HEK293 (cell line): Measurements from ENCODE around the gene SVOP.

Source experiments
- CTCF ChIA-PET: fragments of 350-600 bp; formaldehyde crosslinking; extraction: SDS; loops from one replicate; lab custom pipeline; 2021; ENCODE audit warnings: antibody characterized with exemption; lab: Yijun Ruan, JAX
- POLR2A ChIA-PET: fragments of 300-600 bp; formaldehyde crosslinking; extraction: SDS; loops from one replicate; lab custom pipeline; 2020; ENCODE audit warnings: antibody characterized with exemption, inconsistent platforms; lab: Yijun Ruan, JAX
- H3K27ac ChIP-seq: fragments of 200-500 bp; sonication (Bioruptor generic); 2 replicates; pipeline ENCODE4 v1.5.1; 2014; ENCODE audit warnings: low read depth, low read length, control low read depth, inconsistent platforms; ENCODE audit errors: extremely low read depth
- H3K36me3 ChIP-seq, 2 experiments: fragments of 200-500 bp in 1 of 2; sonication (Bioruptor generic) in 1 of 2; 1 replicate in 1 of 2; 2 replicates in 1 of 2; pipeline ENCODE4 v1.5.1; 2014 to 2017; ENCODE audit warnings: inconsistent platforms in 2 of 2, low read length in 2 of 2; ENCODE audit not compliant: control insufficient read depth in 2 of 2, insufficient read depth in 1 of 2
- H3K4me1 ChIP-seq: fragments of 200-500 bp; sonication (Bioruptor generic); 2 replicates; pipeline ENCODE4 v1.5.1; 2014; ENCODE audit warnings: mild to moderate bottlenecking, low read length, inconsistent platforms; ENCODE audit not compliant: control insufficient read depth, insufficient read depth
- H3K4me3 ChIP-seq: 2 replicates; pipeline ENCODE4 v1.5.1; 2011; ENCODE audit warnings: low read depth, mild to moderate bottlenecking, control low read depth, low read length, moderate library complexity
- H3K9me3 ChIP-seq: fragments of 200-500 bp; sonication (Bioruptor generic); 2 replicates; pipeline ENCODE4 v1.5.1; 2014; ENCODE audit warnings: low read depth, low read length, inconsistent platforms; ENCODE audit not compliant: control insufficient read depth, insufficient read depth
- CTCF ChIP-seq: fragments of 450-650 bp; formaldehyde crosslinking; IDR thresholded peaks from 2 replicates; pipeline ENCODE4 v1.5.1; 2016; ENCODE audit warnings: missing biosample characterization, missing genetic modification characterization
- EGR2 ChIP-seq: fragments of 450-650 bp; formaldehyde crosslinking; IDR thresholded peaks from 2 replicates; pipeline ENCODE4 v1.5.1; 2016; ENCODE audit warnings: low read depth, missing biosample characterization, missing genetic modification characterization
- HIC1 ChIP-seq: fragments of 450-650 bp; formaldehyde crosslinking; IDR thresholded peaks from 2 replicates; pipeline ENCODE4 v1.5.1; 2016; ENCODE audit warnings: missing biosample characterization, missing genetic modification characterization
- RBAK ChIP-seq: fragments of 450-650 bp; formaldehyde crosslinking; IDR thresholded peaks from 2 replicates; pipeline ENCODE4 v1.5.1; 2016; ENCODE audit warnings: missing biosample characterization, missing genetic modification characterization
- SALL2 ChIP-seq: fragments of 450-650 bp; formaldehyde crosslinking; IDR thresholded peaks from 2 replicates; pipeline ENCODE4 v1.5.0; 2017; ENCODE audit warnings: missing biosample characterization, mild to moderate bottlenecking, missing genetic modification characterization, borderline replicate concordance
- SCRT1 ChIP-seq: fragments of 450-650 bp; formaldehyde crosslinking; IDR thresholded peaks from 2 replicates; pipeline ENCODE4 v1.5.1; 2016; ENCODE audit warnings: missing biosample characterization, missing genetic modification characterization, borderline replicate concordance
- SP7 ChIP-seq: fragments of 450-650 bp; formaldehyde crosslinking; IDR thresholded peaks from 2 replicates; pipeline ENCODE4 v1.5.1; 2016; ENCODE audit warnings: missing biosample characterization, missing genetic modification characterization
- TSHZ1 ChIP-seq: fragments of 450-650 bp; formaldehyde crosslinking; IDR thresholded peaks from 2 replicates; pipeline ENCODE4 v1.5.1; 2016; ENCODE audit warnings: missing biosample characterization, missing genetic modification characterization, borderline replicate concordance
- ZBTB20 ChIP-seq: fragments of 450-650 bp; formaldehyde crosslinking; IDR thresholded peaks from 2 replicates; pipeline ENCODE4 v1.5.1; 2016; ENCODE audit warnings: missing biosample characterization, missing genetic modification characterization
- ZNF114 ChIP-seq: fragments of 450-650 bp; formaldehyde crosslinking; IDR thresholded peaks from 2 replicates; pipeline ENCODE4 v1.5.0; 2017; ENCODE audit warnings: missing biosample characterization, missing genetic modification characterization
- ZNF2 ChIP-seq: fragments of 450-650 bp; formaldehyde crosslinking; IDR thresholded peaks from 2 replicates; pipeline ENCODE4 v1.5.1; 2016; ENCODE audit warnings: missing biosample characterization, missing genetic modification characterization
- ZNF324 ChIP-seq: fragments of 450-650 bp; formaldehyde crosslinking; IDR thresholded peaks from 2 replicates; pipeline ENCODE4 v1.5.1; 2016; ENCODE audit warnings: missing biosample characterization, missing genetic modification characterization
- ZNF404 ChIP-seq: fragments of 450-650 bp; formaldehyde crosslinking; IDR thresholded peaks from 2 replicates; pipeline ENCODE4 v1.5.1; 2017; ENCODE audit warnings: missing biosample characterization, missing genetic modification characterization
- ZNF426 ChIP-seq: fragments of 450-650 bp; formaldehyde crosslinking; IDR thresholded peaks from 2 replicates; pipeline ENCODE4 v1.5.1; 2017; ENCODE audit warnings: missing biosample characterization, missing genetic modification characterization, mild to moderate bottlenecking, inconsistent platforms, moderate library complexity
- ZNF473 ChIP-seq: fragments of 450-650 bp; formaldehyde crosslinking; IDR thresholded peaks from 2 replicates; pipeline ENCODE4 v1.5.1; 2017; ENCODE audit warnings: missing biosample characterization, missing genetic modification characterization
- ZNF513 ChIP-seq: fragments of 450-650 bp; IDR thresholded peaks from 2 replicates; pipeline ENCODE4 v1.5.1; 2018; ENCODE audit warnings: missing biosample characterization, missing genetic modification characterization
- ZNF548 ChIP-seq: fragments of 450-650 bp; formaldehyde crosslinking; IDR thresholded peaks from 2 replicates; pipeline ENCODE4 v1.5.1; 2016; ENCODE audit warnings: missing biosample characterization, missing genetic modification characterization
- ZNF639 ChIP-seq: fragments of 450-650 bp; formaldehyde crosslinking; IDR thresholded peaks from 2 replicates; pipeline ENCODE4 v1.5.1; 2016; ENCODE audit warnings: missing biosample characterization, missing genetic modification characterization
- ZNF843 ChIP-seq: fragments of 450-650 bp; formaldehyde crosslinking; IDR thresholded peaks from 2 replicates; pipeline ENCODE4 v1.5.1; 2016; ENCODE audit warnings: missing biosample characterization, missing genetic modification characterization
- ZSCAN4 ChIP-seq: fragments of 450-650 bp; formaldehyde crosslinking; IDR thresholded peaks from 2 replicates; pipeline ENCODE4 v1.5.1; 2017; ENCODE audit warnings: missing biosample characterization, missing genetic modification characterization
- ZXDB ChIP-seq: fragments of 450-650 bp; formaldehyde crosslinking; IDR thresholded peaks from 2 replicates; pipeline ENCODE4 v1.5.1; 2016; ENCODE audit warnings: missing biosample characterization, missing genetic modification characterization

SVOP gene

GRCh38 chr12:108955225-108955835 is 65.5 kb downstream of the SVOP start (continued):
- TF ChIP-seq ZNF639 (tag by site-specific recombination), result no peak
- no peak for TF ChIP-seq ZBTB20 (tag by site-specific recombination)
- TF ChIP-seq ZXDB (tag by site-specific recombination), result no peak
- no peak for TF ChIP-seq RBAK (tag by site-specific recombination)
- TF ChIP-seq ZNF404 (tag by site-specific recombination), result no peak
- TF ChIP-seq EGR2 (tag by site-specific recombination), result no peak
- no peak for TF ChIP-seq ZNF548 (tag by site-specific recombination)
- TF ChIP-seq HIC1 (tag by site-specific recombination), result no peak
- TF ChIP-seq ZNF843 (tag by site-specific recombination), result no peak
- no peak for TF ChIP-seq ZNF114 (tag by site-specific recombination)
- TF ChIP-seq ZNF473 (tag by site-specific recombination), result no peak
- TF ChIP-seq SALL2, result no peak
- peak; percentile 63; the same call in 1 of the 2 replicates for TF ChIP-seq TSHZ1
- TF ChIP-seq ZNF324 (tag by site-specific recombination), result 0 out of 2 replicates have a peak, but pooled peaks have one; percentile 20
- TF ChIP-seq SP7, result peak; percentile 83
- TF ChIP-seq, all 188 proteins: peak for 29

- ChIA-PET POLR2A (no interaction called here), CTCF (interaction anchor here (0.5 to 2.2 kb wide), 39 partner anchors 9 to 1066 kb away, joined by 3 to 19 read pairs (median 3); partner anchors contain the start of genes ALKBH2 and DAO)
- Histone ChIP-seq H3K9me3 (no peaks in the 10 kb centered on the region), H3K4me1 (0 out of 2 replicates have a peak, but pooled peaks cover 6% of the 10 kb centered on the region), H3K36me3 (no peaks in the 10 kb centered on the region), H3K27ac (no peak overlapping the region), H3K4me3 (no peak overlapping the region)
- no peak for TF ChIP-seq ZNF426 (tag by site-specific recombination)
- TF ChIP-seq ZNF639 (tag by site-specific recombination), result peak; percentile 44; the same call in 1 of the 2 replicates
- TF ChIP-seq SCRT1 (tag by site-specific recombination), result 0 out of 2 replicates have a peak, but pooled peaks have one; percentile 58
- TF ChIP-seq ZNF2 (tag by site-specific recombination), result 0 out of 2 replicates have a peak, but pooled peaks have one; percentile 58
- no peak for TF ChIP-seq ZSCAN4 (tag by site-specific recombination)
- TF ChIP-seq CTCF (tag by site-specific recombination), result 0 out of 2 replicates have a peak, but pooled peaks have one; percentile 42
- 0 out of 2 replicates have a peak, but pooled peaks have one; percentile 20 for TF ChIP-seq ZNF513 (tag by site-specific recombination)
- peak; percentile 24; the same call in 1 of the 2 replicates for TF ChIP-seq SP7
Measured at GRCh38 chr12:108950991-108951739, 69.7 kb downstream of the SVOP start.
